GM18868 (cell line): Measurements from ENCODE around the gene HCN2.
"Not testable (repeated sequence)": the region's sequence is repeated elsewhere in the genome, so short reads cannot be mapped to it uniquely, and the experiment has no call there.

Source experiments
- ATAC-seq: cut with Tn5 transposase; IDR thresholded peaks from one replicate; pipeline ENCODE4 v1.9.1; 2021; ENCODE audit warnings: mild to moderate bottlenecking, moderate library complexity; ENCODE audit not compliant: unreplicated experiment

Gene HCN2

DNA sequence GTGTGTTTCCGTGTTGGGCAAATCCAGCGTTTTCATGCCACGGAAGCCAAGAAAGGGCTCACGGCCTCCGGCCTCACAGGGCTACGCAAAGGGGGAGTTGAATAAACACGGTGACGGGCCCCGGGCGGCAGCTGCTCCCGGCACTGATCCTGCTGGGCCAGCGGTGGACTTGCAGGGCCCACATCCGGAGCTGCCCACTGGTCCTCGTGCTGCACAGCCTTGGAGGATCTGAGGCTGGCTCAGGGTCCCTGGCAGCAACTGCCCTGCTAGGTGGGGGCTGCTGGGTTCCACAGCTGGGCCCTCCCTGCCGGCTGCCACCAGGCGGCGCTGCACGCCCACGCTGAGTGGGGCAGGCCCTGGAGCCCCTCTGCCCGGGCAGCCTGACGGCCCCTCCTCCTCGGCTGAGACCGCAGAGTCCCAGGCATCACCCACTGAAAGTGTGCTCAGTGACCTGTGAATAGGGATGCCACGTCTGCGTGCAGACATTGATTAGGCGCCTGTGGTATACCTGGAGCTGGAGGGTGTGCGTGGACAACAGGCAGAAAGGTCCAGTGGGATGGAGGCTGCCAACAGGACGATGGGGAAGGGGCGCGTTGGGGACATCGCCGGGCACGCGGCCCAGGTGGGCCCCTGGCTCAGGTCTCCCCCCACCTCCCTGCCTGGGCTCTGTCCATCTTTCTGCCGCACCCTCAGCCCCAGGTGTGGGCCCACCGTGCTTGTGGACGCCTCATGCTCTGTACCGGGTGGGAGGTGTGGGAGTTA is 5.3 kb upstream of the HCN2 start:
- no peak for ATAC-seq

DNA sequence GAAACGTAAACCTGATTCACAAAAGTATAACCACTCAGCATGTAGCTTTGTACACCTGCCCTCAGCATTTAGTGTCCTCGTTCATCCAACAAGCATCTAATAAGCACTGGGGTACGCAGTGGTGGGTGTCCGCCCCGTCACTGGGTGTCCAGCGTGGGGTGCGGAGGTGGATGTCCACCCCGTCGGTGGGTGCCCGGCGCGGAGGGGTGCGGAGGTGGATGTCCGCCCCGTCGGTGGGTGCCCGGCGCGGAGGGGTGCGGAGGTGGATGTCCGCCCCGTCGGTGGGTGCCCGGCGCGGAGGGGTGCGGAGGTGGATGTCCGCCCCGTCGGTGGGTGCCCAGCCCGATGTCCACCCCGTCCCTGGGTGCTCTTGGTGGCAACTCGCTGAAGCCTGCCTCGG is 4.5 kb upstream of the HCN2 start:
- ATAC-seq: not testable (repeated sequence)

DNA sequence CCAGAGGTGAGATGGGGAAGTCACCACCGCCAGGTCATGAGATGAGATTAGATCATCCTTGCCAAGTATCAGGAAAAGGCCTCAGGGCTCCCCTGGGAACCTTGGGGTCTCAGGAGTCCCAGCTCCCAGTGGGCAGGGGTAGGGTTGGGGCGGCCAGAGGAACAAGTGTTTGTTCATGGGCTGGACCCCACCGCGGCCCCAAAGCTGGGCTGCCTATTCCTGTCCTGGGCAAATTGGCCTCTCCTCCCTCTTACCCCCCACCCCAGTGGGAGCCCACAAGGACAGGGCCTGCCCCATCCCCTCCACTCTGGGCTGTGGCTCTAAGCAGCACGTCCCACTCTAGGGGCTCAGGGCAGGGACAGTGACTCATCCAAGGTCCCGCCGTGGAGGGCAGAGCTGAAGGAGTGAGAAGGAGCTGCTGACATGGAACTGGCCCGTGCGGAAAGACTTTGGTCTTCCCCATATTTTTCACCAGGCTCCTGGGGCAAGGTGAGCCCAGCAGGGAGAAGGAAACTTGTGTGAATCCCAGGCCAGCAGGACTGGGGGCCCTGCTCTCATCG is 4.0 kb upstream of the HCN2 start:
- ATAC-seq: no peak

DNA sequence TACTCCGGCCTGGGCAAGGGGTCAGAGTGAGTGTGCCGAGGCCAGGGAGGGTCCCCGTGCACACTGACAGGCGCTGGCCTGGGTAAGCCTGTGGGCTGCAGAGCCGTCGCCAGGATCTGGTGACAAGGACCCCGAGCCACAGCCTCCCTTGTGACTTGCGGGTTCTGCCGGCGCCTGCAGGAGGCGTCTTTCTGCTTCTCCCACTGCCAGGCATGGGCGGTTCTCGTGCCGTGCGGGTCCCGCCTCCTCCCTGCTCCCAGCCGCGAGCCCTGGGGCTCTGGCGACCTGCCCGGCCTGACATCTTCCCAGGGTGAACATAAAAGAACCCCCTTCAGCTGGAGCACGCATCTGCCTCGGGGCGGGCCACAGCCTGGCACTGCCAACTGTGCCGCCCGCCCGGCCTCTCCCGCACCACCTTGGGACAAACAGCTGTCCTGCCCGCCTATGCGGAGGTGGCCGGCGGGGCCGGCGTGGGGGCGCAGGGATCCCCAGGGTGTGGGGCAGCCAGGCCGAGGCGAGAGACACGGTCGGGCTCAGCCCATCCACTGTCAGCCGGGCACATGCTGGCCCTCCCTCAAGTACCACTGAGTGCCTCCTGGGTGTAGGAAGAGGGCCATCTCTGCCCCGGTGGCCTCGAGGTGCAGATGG is 1.5 kb upstream of the HCN2 start:
- no peak for ATAC-seq

DNA sequence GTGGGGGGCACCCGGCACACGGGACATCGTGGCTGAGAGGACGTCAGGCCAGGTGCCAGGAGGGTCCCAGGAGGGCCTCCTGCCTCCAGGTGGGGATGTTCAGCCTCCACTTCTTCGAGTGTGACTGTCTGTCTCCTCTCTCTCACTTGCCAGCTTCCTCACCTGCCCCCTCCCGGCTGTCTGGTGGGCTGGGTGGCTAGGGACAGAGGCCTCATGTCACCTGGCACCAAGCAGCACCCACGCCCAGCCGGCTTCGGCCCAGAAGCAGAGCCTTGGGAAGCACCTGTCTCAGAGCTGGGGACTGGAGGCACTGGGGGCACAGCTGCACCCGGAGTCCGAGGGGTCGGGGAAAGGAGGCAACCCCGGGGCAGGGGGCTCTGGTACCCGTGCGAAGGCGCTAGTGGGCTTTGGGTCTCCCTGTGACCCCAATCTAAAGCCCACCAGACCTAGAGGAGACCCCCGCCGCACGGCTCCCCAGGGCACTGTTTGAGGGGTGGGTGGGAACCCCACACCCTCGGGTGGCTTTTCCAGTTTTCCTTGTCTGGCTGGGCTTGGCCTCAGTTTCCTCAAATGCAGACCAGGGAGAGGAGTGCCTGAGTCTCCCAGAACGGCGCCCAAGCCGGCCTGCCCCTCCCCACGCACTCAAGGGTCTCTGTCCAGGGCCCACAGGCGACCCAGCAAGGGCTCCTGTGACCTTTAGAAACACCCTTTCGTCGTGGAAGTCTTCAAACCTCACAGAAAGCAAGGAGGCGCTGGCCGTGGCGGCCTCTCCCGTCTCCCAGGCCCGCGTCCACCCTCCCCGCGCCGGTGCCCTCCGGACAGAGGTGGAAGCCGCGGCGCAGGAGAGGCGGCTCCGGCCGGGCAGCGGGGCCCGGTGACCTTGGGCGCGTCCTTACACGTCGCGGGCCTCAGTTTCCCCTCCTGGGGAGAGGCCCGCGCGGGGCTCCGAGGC is 664 bp upstream of the HCN2 start:
- no peak for ATAC-seq

DNA sequence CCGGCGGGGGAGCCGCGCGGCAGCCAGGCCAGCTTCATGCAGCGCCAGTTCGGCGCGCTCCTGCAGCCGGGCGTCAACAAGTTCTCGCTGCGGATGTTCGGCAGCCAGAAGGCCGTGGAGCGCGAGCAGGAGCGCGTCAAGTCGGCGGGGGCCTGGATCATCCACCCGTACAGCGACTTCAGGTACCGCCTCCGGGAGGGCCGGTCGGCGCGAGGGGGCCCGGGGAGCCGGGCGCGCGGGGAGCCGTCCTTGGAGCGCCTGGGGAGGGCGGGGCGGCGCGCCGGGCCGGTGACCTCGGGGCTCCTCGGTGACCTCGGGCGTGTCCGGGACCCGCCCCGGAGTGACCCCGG is 690 bp downstream of the HCN2 start:
- ATAC-seq: no peak

DNA sequence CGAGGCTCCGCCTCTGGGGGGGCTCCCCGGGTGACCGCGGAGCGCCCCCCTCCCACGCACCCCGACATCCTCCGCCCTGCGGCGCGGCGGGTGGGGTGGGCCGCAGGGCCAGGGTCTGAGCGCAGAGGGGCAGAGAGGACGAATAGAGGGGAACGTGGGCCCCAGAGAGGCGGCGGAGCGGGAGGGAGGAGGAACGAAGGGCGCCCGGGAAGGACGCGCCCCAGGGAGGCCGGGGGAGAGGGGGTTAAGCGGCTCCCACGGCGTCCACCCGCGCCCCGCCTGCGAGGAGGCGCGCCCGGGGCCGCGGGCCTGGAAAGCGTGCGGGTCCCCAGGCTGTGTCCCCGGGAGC is 1.0 kb downstream of the HCN2 start:
- no peak for ATAC-seq

DNA sequence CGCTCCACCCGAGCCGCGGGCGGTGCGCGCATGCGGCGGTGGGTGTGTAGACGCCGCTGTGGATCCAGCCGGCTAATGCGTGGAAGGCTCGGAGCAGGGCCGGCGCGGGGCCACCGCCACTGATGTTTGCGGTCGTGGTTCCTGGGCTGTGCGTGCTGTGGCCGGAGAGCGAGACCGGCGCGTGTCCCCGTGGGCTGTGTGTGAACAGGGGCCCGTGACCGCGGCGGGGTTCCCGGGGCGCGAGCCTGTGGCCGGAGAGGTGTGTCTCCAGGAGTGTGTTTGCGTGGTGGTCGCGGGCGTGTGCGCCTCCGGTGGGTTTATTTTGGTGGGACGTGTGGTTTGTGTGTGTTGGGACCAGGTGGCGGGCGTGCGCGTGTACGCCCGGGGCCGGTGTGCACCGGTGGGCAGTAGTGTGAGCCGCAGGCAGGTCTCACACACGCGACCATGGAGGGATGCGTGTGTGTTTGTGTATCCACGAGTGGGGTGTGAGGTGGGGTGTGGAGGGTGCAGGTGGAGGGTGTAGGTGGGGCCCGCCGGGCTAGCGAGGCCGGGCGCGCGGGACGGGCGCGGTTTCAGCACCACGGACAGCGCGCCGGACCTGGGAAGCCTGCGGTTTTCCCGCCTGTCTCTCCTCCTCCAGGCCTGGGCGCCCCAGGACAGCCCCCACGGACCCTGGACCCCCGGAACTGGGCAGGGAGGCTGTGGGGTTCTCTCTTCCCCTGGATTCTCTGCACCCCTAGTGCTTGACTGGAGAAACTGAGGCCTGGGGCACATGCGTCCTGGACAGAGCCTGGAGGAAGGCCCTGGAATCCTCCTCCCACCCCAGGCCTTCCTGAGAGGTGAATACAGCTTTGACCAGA is 1.6 kb downstream of the HCN2 start:
- ATAC-seq: no peak

DNA sequence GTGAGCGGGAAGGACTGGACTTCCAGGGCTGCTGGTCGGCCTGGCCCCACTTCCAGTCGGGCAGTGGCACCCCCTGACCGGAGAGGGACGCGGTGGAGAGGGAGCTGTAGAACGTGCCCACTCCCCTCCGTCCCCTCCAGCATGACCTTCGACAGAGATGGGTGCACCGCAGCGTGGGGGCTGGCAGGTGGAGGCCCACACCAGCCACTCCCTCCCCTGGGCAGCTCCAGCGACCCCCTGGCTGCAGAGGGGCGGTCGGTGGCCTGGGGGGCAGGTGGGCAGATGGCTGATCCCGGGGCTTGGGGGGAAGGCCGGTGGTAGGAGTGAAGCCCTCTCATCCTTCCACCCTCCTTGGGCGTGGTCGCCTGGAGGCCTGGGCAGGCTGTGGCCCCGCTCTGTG is 2.4 kb downstream of the HCN2 start:
- no peak for ATAC-seq

DNA sequence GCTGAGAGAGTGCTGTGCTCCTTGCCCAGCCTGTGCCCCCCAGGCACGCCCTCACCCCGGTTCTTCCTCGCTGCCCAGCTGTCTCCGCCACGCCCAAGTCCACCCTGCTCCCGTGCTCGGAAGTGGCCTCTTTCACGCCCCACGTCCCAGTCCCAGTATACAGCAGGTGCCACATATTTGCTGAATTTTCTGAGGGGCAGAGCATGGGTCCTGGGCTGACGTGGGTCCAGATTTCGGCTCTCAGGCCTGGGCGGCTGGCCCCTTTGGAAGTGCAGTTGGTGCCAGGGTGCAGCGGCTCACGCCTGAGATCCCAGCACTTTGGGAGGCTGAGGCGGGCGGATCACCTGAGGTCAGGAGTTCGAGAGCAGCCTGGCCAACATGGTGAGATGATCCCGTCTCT is 3.4 kb downstream of the HCN2 start:
- ATAC-seq: no peak

DNA sequence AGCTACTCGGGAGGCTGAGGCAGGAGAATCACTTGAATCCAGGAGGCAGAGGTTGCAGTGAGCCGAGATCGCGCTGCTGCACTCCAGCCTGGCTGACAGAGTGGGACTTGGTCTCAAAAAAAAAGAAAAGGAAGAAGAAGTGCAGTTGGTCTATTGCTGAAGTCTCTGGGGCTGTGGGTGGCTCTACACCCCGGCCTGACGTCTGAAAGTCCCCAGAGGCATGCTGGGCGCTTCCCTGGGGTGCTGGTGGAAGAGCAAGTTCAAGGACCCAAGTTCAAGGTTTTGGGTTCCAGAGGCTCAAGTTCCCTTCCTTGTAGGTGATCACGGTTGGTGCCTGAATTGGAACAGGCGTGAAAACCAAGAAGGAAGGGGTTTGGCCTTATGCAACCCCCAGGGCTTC is 3.8 kb downstream of the HCN2 start:
- no peak for ATAC-seq

DNA sequence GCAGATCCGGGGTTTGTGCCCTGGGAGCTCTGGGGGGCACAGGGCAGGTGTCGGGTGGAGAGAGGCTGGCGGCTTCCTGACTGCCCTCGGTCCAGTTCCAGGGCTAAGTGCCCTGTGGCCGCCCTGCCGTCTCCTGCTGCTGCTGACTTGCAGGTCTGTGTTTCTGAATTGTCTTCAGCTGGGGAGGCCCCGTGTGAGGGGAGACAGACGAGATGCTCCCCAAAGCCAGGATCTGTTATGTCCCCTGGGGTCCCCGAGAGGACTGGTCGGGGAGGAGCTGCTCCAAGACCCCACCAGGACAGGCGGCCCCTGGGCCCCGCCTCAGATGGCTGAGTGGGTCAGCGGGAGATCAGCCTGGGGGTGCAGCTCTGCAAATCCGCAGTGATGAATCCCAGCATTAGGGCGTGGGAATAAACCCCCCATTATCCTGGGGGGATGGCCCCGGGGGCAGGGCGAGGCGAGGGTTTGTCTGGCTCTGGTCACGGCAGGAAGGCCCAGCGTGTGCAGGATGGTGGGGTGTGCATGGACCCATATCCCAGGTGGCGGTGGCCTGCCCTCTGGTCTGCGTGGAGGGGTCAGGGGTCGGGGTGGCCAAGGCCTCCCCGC is 4.7 kb downstream of the HCN2 start:
- ATAC-seq: no peak

DNA sequence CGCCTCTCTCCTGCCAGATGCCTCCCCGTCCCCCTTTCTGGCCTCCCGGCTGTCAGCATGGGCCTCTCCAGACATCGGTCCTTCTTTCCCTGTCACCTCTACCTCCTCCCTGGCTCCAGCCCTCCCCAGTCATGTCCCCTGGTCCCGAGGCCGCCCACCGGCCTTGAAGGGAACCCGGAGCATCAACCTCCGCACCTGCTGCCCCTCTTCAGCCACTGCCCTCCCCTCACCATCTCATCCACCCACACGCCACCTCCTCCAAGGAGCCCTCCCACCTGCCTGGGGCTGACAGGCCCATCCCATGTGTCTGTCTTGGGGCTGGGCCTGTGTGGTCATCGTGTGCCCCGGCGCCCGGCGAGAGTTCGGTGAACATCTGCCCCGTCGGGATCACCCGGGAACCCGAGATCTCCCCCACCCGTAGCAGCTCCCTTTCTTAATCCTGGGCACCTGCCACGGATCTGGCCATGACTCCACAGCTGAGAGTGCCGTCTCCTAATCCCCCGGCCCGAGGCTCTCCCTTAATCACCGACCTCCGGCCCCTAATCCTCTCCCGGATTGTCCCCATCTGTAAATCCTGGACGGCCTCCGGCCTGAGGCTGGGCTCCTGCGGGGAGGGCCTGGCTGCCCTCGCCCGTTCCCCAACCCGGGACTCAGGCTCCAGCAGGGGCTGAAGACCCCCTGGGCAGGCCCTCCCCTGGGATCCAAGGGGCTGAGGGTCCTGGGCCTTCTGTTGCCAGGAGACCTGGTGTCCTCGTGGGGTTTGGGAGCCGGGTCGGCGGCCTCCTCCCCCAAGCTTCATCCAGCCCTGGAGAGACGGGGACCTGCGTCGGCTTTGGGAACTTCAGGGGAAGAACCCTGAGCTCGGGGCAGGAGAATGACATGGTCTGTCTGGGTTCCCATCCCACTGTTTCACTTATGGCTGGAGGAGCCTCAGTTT is 5.9 kb downstream of the HCN2 start:
- no peak for ATAC-seq

DNA sequence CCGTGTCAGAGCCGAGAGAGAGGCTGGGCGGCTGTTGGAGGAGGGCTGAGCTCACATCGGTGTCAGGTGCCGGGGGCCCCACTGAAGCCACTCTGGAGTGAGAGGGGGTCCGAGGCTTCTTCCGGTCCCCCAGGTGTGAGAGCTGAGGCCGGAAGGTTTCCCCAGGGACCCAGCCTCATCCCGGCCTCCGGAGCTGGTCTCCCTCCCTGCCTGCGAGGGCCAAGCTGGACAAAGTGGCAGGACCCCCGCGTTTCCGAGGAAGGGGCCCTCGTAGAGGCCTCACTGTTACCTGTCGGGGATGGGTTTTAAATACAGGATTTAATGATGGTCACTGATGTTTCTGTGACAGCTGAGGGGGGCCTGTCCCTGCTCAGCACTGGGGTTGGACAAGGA is 6.6 kb downstream of the HCN2 start:
- ATAC-seq: no peak

DNA sequence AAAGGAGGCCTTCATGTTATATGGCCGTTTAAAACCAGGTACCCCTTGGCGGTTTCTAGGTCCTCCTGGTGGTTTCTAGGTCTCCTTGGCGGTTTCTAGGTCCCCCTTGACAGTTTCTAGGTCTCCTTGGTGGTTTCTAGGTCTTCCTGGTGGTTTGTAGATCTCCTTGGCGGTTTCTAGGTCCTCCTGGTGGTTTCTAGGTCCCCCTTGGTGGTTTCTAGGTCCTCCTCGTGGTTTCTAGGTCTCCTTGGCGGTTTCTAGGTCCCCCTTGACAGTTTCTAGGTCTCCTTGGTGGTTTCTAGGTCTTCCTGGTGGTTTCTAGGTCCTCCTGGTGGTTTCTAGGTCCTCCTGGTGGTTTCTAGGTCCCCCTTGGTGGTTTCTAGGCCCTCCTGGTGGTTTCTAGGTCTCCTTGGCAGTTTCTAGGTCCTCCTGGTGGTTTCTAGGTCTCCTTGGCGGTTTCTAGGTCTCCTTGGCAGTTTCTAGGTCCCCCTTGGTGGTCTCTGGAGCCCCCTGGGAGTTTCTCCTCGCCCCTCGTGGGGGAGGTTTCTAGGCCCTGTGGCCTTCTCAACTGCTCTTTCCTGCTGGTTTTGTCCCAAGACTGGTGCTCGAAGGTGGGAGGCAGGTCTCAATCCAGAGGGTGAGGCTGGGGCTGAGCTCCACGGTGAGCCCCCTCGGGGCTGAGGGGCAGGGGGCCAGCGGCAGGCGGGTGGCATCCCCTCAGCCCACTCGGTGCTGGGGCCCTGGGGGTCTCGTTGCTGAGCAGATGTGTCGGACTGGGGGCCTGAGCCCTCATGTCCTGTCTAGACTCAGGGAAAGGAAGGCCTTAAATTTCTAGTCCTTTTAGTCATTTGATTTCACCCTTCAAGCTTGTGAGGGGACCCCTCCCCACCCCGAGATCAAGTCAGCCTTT is 8.0 kb downstream of the HCN2 start:
- ATAC-seq: no peak

DNA sequence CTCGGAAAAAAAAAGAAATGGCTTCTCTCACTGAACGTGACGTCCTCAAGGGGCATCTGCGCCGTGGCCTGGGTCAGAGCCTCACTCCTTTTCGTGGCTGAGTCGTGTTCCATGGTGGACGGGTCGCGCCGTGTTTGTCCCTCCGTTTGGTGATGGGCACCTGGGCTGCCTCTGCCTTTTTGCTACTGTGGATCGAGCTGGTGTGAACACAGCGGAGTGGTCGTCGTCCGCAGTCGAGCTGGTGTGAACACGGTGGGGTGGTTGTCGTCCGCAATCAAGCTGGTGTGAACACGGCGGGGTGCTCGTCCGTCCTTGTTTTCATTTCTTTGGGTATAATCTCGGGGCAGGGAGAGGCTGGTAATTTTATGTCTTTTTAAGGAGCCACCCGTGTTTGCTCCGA is 11.6 kb downstream of the HCN2 start:
- no peak for ATAC-seq

DNA sequence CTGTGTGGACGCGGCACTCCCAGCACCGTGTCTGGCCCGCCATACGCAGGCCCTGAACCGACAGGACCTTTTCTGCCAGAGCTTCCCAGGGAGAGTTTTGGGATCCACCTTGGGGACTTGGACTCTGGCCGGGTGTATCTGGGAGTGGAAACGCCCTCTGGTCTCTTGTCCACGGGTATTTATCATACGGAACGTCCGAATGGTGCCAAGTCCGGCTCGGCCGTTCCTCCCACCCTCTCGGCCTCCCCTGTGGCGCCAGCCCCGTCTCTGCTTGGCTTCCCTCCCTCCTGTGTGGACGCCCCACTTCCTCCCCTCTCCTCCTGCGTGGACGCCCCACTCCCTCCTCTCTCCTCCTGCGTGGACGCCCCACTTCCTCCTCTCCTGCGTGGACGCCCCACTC is 12.1 kb downstream of the HCN2 start:
- no peak for ATAC-seq
